Vagina (tissue), 2 donors: ENCODE results near the gene COL17A1. TPM values are rescaled to one million over a fixed set of nuclear protein-coding genes. Genes with fewer than 3 reads are reported as not detected.

Source experiments
- DNase-seq, 2 donors: peaks; one replicate each; pipeline ENCODE4 v3.0.0-alpha.2; 2017; ENCODE audit errors: extremely low spot score in 2 of 2
- H3K27ac ChIP-seq: fragments of 200-600 bp; sonication (generic); one replicate; pipeline ENCODE4 v1.5.1; 2019
- H3K27me3 ChIP-seq: fragments of 200-600 bp; sonication (generic); one replicate; pipeline ENCODE4 v1.5.1; 2019
- H3K36me3 ChIP-seq, 2 donors: fragments of 200-600 bp; sonication (generic); one replicate each; pipeline ENCODE4 v1.5.1; 2017 to 2019
- H3K4me1 ChIP-seq: fragments of 200-600 bp; sonication (generic); one replicate; pipeline ENCODE4 v1.5.1; 2019
- H3K4me3 ChIP-seq, 2 donors: fragments of 200-600 bp; sonication (generic); 1 replicate in 1 of 2; 2 replicates in 1 of 2; pipeline ENCODE4 v1.5.1; 2016 to 2019
- H3K9me3 ChIP-seq: fragments of 200-600 bp; sonication (generic); one replicate; pipeline ENCODE4 v1.5.1; 2019
- CTCF ChIP-seq, 3 experiments: fragments of 450-650 bp in 2 of 3; fragments of 200-600 bp in 1 of 3; sonication (generic) in 1 of 3; IDR thresholded peaks; one replicate each; pipeline ENCODE4 v1.5.1; 2017 to 2019; ENCODE audit warnings: antibody characterized with exemption in 3 of 3, mild to moderate bottlenecking in 2 of 3, moderate library complexity in 2 of 3
- POLR2A ChIP-seq, 2 donors: fragments of 450-650 bp; IDR thresholded peaks; one replicate each; pipeline ENCODE4 v1.6.1; 2017; ENCODE audit warnings: antibody characterized with exemption in 2 of 2, mild to moderate bottlenecking in 2 of 2, moderate library complexity in 2 of 2
- POLR2AphosphoS5 ChIP-seq, 2 donors: sonication (generic); formaldehyde crosslinking; IDR thresholded peaks; one replicate each; pipeline ENCODE4 v1.9.0; 2017; ENCODE audit warnings: antibody characterized with exemption in 2 of 2, mild to moderate bottlenecking in 2 of 2, low read depth in 1 of 2; ENCODE audit not compliant: insufficient read depth in 1 of 2
- intact Hi-C: fragments of 100-400 bp; cut with DNase I; formaldehyde crosslinking; loops from one replicate; pipeline ENCODE4 v1.15.1; 2023
- total RNA-seq: library from RNA; depleted of rRNA; stranded (reverse); fragments of >200 nt; gene quantifications from one replicate; pipeline ENCODE4 v1.2.3, GENCODE V29; 2016

COL17A1 gene
- total RNA-seq, 1 donor from 2014 or later: 149 TPM

DNA sequence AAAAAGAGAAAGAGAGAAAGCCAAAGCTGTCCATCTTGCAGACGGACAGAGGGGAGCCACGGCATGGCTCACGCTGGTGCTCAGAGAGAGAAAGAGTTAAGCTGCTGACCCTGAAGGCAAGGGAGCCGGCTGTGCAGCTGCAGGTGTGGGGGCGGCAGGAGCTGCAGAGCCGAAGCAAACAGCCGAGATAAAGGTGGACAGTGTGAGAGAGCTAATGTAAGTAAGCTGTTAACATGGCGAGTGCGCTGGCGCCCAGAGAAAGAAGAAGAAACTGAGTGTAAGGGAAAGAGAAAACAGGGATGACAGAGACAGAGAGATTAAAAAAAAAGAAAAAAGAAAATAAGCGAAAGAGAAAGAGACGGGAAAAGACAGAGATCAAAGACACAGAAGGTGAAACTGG is 18.2 kb downstream of the COL17A1 start:
- no peaks in the 10 kb centered on the region for H3K4me1 ChIP-seq
- DNase-seq: no peak
- peaks cover 0 to 5% of the 10 kb centered on the region in 2 donors for H3K36me3 ChIP-seq
- no peak overlapping the region for H3K4me3 ChIP-seq
- intact Hi-C loops: no loop called here
- H3K27me3 ChIP-seq: no peaks in the 10 kb centered on the region
- no peaks in the 10 kb centered on the region for H3K9me3 ChIP-seq
- no peak for TF ChIP-seq CTCF (IDR thresholded peaks at IDR 0.05)
- TF ChIP-seq POLR2AphosphoS5 (IDR thresholded peaks at IDR 0.05; ENCODE audit: insufficient read depth in 1 of 2, low read depth in 1 of 2): no peak
- TF ChIP-seq POLR2A (IDR thresholded peaks at IDR 0.05): no peak
- H3K27ac ChIP-seq: no peak overlapping the region

- Histone ChIP-seq H3K9me3 (no peaks in the 10 kb centered on the region), H3K4me1 (no peaks in the 10 kb centered on the region), H3K36me3 (peaks cover 0 to 5% of the 10 kb centered on the region in 2 donors), H3K4me3 (no peak overlapping the region), H3K27me3 (no peaks in the 10 kb centered on the region), H3K27ac (no peak overlapping the region)
- TF ChIP-seq CTCF (IDR thresholded peaks at IDR 0.05) (no peak), POLR2A (IDR thresholded peaks at IDR 0.05) (no peak), POLR2AphosphoS5 (IDR thresholded peaks at IDR 0.05; ENCODE audit: insufficient read depth in 1 of 2, low read depth in 1 of 2) (no peak)
- intact Hi-C loops: no loop called here
- DNase-seq: no peak
These were observed 18.7 kb downstream of the COL17A1 start for GRCh38 chr10:104066945-104067344.

- Histone ChIP-seq H3K4me3 (no peak overlapping the region), H3K9me3 (no peaks in the 10 kb centered on the region), H3K4me1 (no peaks in the 10 kb centered on the region), H3K36me3 (peaks cover 0 to 5% of the 10 kb centered on the region in 2 donors), H3K27ac (no peak overlapping the region), H3K27me3 (no peaks in the 10 kb centered on the region)
- no peak for DNase-seq
- intact Hi-C loops: no loop called here
- TF ChIP-seq POLR2AphosphoS5 (IDR thresholded peaks at IDR 0.05; ENCODE audit: insufficient read depth in 1 of 2, low read depth in 1 of 2): no peak
- no peak for TF ChIP-seq POLR2A (IDR thresholded peaks at IDR 0.05)
- TF ChIP-seq CTCF (IDR thresholded peaks at IDR 0.05): no peak
These were observed 19.9 kb downstream of the COL17A1 start for GRCh38 chr10:104065748-104066147.

DNA sequence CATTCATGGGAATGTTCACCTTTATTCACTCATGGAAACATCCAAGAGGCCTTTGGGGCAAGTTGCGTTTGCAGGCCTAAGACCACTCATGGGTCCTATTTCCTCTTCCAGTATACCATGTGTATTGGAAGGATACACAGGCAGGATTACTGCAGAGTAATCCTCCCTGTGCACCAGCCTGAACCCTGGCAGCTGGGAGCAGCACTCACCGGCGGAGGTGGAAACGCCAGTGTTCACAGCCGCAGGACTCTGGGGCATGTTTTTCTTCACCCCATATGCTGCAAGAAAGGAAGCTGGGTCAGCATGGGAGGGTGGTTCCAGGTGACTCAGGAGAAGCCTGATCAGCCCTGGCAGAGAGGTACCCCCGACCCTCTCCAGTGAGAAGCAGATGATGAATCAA is 24.5 kb downstream of the COL17A1 start:
- H3K4me1 ChIP-seq: no peaks in the 10 kb centered on the region
- H3K4me3 ChIP-seq: no peak overlapping the region
- intact Hi-C loops: no loop called here
- no peak for DNase-seq
- TF ChIP-seq POLR2AphosphoS5 (IDR thresholded peaks at IDR 0.05; ENCODE audit: insufficient read depth in 1 of 2, low read depth in 1 of 2): no peak
- no peak for TF ChIP-seq POLR2A (IDR thresholded peaks at IDR 0.05)
- TF ChIP-seq CTCF (IDR thresholded peaks at IDR 0.05): no peak
- peaks cover 0 to 5% of the 10 kb centered on the region in 2 donors for H3K36me3 ChIP-seq
- no peaks in the 10 kb centered on the region for H3K27me3 ChIP-seq
- H3K27ac ChIP-seq: no peak overlapping the region
- no peaks in the 10 kb centered on the region for H3K9me3 ChIP-seq

DNA sequence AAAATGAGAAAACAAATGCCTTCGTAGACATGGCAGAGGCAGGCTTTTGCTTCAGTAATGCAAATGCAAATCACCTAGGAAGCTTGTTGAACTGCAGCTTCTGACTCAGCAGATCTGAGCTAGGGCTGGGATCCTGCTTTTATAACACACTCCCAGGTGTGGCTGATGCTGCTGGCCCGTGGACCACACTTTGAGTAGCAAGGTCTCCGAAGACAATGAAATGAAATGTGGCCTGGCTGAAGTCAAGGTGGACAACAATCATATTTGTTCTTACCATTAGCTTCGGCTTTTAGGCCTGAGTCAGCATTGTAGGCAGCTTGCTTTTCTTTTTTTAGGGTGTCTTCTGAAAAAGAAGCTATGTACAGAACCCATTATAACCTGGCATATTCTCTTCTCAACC is 26.3 kb downstream of the COL17A1 start:
- no peaks in the 10 kb centered on the region for H3K27me3 ChIP-seq
- H3K36me3 ChIP-seq: peaks cover 0 to 5% of the 10 kb centered on the region in 2 donors
- no peak overlapping the region for H3K4me3 ChIP-seq
- H3K27ac ChIP-seq: no peak overlapping the region
- no peak for DNase-seq
- intact Hi-C loops: no loop called here
- no peaks in the 10 kb centered on the region for H3K9me3 ChIP-seq
- no peaks in the 10 kb centered on the region for H3K4me1 ChIP-seq
- TF ChIP-seq POLR2AphosphoS5 (IDR thresholded peaks at IDR 0.05; ENCODE audit: insufficient read depth in 1 of 2, low read depth in 1 of 2): no peak
- TF ChIP-seq POLR2A (IDR thresholded peaks at IDR 0.05): no peak
- no peak for TF ChIP-seq CTCF (IDR thresholded peaks at IDR 0.05)
